GM12892 (cell line): ENCODE data around the gene IFT122.

Source experiments
- POLR2A ChIP-seq: IDR thresholded peaks from 2 replicates; pipeline ENCODE4 v1.6.1; 2011; ENCODE audit warnings: low read depth, low read length, control low read depth
- POLR2AphosphoS5 ChIP-seq: IDR thresholded peaks from 2 replicates; pipeline ENCODE4 v1.6.1; 2011; ENCODE audit warnings: low read depth, low read length, control low read depth
- TAF1 ChIP-seq: IDR thresholded peaks from 2 replicates; pipeline ENCODE4 v1.6.1; 2011; ENCODE audit warnings: low read depth, mild to moderate bottlenecking, control low read depth, low read length, borderline replicate concordance

GRCh38 chr3:129517516-129517915, 77.5 kb downstream of the IFT122 start:
- no peak for TF ChIP-seq POLR2AphosphoS5
- no peak for TF ChIP-seq TAF1
- TF ChIP-seq POLR2A = no peak
